DMS153 (cell line): Measurements from ENCODE around the gene CDKN2A.
"Not testable (repeated sequence)": the region's sequence is repeated elsewhere in the genome, so short reads cannot be mapped to it uniquely, and the experiment has no call there.

Source experiments
- DNase-seq: peaks from one replicate; lab custom pipeline; 2025; lab: John Stamatoyannopoulos, UW

The CDKN2A gene

GRCh38 chr9:21982391-21982790, 11.8 kb downstream of the CDKN2A start:
- DNase-seq: no peak

GRCh38 chr9:21976334-21976875, 17.8 kb downstream of the CDKN2A start:
- DNase-seq: no peak

GRCh38 chr9:21974722-21975409, 19.3 kb downstream of the CDKN2A start:
- peak; percentile 71 for DNase-seq

GRCh38 chr9:21974343-21974721, 19.9 kb downstream of the CDKN2A start:
- DNase-seq: no peak

GRCh38 chr9:21972361-21972760, 21.8 kb downstream of the CDKN2A start:
- DNase-seq: no peak

GRCh38 chr9:21970800-21971640, 23.2 kb downstream of the CDKN2A start:
- DNase-seq: no peak

GRCh38 chr9:21969951-21970799, 24.0 kb downstream of the CDKN2A start:
- no peak for DNase-seq

GRCh38 chr9:21969011-21969940, 24.9 kb downstream of the CDKN2A start:
- no peak for DNase-seq

GRCh38 chr9:21968331-21969010, 25.7 kb downstream of the CDKN2A start:
- no peak for DNase-seq

- DNase-seq: no peak
These were observed 26.5 kb downstream of the CDKN2A start for GRCh38 chr9:21967702-21968101.

- no peak for DNase-seq
These were observed 27.0 kb downstream of the CDKN2A start for GRCh38 chr9:21967169-21967568.

GRCh38 chr9:21966140-21966851, 27.9 kb downstream of the CDKN2A start:
- DNase-seq: no peak

- no peak for DNase-seq
These were observed 28.7 kb downstream of the CDKN2A start for GRCh38 chr9:21965401-21965951.

GRCh38 chr9:21964925-21965385, 29.2 kb downstream of the CDKN2A start:
- DNase-seq: no peak

- no peak for DNase-seq
These were observed 32.6 kb downstream of the CDKN2A start for GRCh38 chr9:21961569-21961968.

- not testable (repeated sequence) for DNase-seq
These were observed 34.9 kb downstream of the CDKN2A start for GRCh38 chr9:21959268-21959667.

- DNase-seq: no peak
These were observed 35.4 kb downstream of the CDKN2A start for GRCh38 chr9:21958833-21959232.

- no peak for DNase-seq
These were observed 48.6 kb downstream of the CDKN2A start for GRCh38 chr9:21945606-21946005.

GRCh38 chr9:21943464-21943863, 50.7 kb downstream of the CDKN2A start:
- DNase-seq: no peak
